Dedifferentiated amniotic fluid mesenchymal stem cell (primary cell): ENCODE data around the gene MTHFR.

Experiments
- DNase-seq: peaks from one replicate; pipeline ENCODE4 v3.0.0-alpha.2; 2016; ENCODE audit errors: extremely low spot score

Gene MTHFR

DNA sequence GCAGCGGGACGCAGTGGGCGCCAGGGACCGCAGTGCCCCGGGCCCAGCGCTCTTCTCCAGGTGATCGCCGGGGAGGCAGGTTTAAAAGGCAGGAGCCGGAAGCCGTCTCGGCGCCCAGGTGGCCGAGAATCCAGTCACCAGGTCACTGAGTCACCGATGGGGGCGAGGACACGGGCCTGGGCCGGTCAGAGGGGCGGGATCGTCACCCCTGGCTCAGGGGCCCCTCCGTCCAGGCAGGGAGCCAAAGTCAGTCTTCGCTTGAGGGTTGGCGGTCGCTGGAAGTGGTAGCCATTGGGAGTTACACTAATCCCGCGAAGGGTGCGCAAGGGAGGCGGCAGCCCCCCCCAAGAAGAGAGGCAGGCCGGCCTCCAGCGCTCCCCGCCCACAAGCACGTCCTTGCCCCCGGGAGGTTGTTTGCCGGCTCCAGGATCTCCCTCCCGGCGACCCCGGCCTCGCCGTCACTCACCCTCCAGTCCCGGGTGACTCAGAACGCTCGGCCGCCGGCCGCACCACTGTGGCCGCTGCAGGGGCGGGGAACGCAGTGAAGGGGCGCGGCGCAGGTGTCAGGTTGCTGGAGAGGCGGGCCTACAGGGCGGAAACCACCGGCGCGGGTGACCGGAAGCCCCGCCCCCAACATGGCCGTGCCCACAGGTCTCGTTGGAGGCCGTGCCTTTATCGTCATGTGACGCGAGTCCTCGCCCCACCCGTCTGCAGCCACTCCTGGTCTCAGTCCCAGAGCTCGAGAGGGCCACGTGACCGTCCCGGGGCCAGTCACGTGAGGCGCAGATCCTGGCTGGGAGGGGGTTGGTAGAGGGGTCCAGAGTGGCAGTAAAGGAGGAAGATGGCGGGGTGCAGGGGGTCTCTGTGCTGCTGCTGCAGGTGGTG is at the start of gene MTHFR, which contains the start of gene CLCN6:
Gene MTHFR (minus strand): TSS at position 543 of the 885 bp plus-strand sequence. CDS start 2,848 bp downstream, outside the sequence.
Gene CLCN6 (plus strand): TSS at position 770 of the 885 bp plus-strand sequence. CDS start 72 bp downstream, at position 842.
- DNase-seq = peak; percentile 99

- DNase-seq = no peak
These were observed 49.7 kb upstream of the MTHFR start for GRCh38 chr1:11855430-11855829.

DNA sequence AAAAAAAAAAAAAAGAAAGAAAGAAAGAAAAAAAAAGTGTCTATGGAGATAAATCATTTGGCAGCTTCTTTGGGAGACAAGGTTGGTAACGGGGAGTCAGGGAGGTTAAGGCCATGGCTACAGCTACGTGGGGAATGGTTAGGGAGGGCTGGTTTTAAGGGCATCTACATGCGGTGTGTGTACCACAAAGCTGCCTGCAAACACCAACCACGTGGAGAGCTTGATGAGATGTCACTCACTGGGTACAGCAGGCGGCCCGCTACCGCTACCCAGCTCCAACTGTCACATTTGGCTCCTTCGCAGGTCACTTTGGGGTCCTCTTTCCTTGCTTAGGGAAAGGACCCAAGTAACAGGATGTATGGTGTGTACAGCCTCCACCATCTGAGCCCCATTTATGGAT is 48.8 kb upstream of the MTHFR start:
- DNase-seq = no peak

DNA sequence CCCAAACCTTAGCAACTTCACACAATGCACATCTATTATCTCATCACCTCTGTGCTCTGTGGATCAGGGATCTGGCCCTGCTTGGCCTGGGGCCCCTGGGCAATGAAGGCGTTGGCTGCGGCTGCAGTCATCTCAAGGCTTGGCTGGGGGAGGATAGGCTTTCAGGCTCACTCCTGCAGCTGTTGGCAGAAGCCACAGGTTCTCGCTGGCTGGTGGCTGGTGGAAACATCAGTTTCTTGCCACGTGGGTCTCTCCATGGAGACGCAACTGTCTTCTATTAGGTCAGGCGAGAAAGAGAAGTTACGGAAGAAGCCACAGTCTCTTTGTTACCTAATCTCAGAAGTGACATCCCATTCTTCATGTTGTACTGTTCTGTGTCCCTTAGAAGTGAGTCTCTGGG is 45.4 kb upstream of the MTHFR start:
- DNase-seq = no peak

GRCh38 chr1:11850156-11850555 is 44.4 kb upstream of the MTHFR start:
- DNase-seq = no peak

DNA sequence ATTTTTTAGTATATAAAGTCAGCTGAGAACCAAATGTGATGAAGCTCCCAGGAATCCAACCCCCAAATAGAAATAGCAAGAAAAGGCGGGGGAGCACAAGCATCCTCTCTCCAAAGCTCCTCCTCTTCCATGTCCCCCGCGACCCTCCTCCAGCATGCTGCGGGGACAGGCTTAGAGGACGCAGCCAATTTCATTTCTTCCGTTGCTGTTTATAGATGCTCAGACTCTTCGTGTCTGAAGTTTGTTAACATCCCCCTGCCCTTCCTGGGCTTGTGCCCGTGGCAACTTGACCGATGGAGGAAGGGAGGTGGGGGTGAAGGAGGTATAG is 42.6 kb upstream of the MTHFR start:
- no peak for DNase-seq

GRCh38 chr1:11847667-11848372 is 42.1 kb upstream of the MTHFR start, which contains the start of gene NPPA:
Gene NPPA (minus strand): TSS chr1:11847783. CDS start chr1:11847684, 99 bp downstream.
- no peak for DNase-seq

GRCh38 chr1:11845641-11846335 is 40.0 kb upstream of the MTHFR start:
- DNase-seq = no peak

GRCh38 chr1:11842154-11843041 is 36.6 kb upstream of the MTHFR start:
- no peak for DNase-seq

DNA sequence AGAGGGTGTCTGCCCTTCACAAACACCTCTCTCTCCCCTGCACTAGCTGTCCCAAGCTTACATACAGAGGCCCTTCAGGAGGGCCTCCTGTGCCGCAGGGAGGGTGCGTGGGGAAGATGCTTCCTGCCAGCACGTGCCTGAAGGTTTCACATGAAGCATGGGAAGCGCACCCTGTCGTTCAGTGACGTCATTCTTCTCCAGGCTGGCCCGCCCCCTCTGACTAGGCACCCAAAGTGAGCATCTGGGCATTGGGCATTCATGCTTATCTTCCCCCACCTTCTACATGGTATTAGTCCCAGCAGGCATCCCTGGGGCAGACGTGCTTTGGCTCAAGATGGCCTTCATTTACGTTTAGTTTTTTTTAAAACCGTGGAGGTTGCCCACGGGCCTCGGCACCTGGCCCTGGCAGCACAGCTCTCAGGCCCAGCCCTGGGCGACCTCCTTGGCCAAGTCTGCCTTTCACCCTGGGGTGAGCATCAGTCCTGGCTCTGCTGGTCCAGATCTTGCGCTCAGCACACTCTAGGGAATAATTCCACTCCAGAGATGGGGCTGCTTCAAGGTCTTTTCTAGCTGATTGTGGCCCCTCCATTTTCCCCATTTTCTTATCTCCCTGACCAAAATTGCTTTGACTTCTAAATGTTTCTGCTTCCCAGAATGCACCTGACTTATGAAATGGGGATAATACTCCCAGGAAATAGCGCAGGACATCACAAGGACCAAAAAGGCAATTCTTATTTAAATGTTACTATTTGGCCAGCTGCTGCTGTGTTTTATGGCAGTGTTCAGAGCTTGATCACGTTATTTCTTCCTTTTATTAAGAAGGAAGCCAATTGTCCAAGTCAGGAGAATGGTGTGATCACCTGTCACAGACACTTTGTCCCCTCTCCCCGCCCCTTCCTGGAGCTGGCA is 35.7 kb upstream of the MTHFR start:
- DNase-seq = no peak

DNA sequence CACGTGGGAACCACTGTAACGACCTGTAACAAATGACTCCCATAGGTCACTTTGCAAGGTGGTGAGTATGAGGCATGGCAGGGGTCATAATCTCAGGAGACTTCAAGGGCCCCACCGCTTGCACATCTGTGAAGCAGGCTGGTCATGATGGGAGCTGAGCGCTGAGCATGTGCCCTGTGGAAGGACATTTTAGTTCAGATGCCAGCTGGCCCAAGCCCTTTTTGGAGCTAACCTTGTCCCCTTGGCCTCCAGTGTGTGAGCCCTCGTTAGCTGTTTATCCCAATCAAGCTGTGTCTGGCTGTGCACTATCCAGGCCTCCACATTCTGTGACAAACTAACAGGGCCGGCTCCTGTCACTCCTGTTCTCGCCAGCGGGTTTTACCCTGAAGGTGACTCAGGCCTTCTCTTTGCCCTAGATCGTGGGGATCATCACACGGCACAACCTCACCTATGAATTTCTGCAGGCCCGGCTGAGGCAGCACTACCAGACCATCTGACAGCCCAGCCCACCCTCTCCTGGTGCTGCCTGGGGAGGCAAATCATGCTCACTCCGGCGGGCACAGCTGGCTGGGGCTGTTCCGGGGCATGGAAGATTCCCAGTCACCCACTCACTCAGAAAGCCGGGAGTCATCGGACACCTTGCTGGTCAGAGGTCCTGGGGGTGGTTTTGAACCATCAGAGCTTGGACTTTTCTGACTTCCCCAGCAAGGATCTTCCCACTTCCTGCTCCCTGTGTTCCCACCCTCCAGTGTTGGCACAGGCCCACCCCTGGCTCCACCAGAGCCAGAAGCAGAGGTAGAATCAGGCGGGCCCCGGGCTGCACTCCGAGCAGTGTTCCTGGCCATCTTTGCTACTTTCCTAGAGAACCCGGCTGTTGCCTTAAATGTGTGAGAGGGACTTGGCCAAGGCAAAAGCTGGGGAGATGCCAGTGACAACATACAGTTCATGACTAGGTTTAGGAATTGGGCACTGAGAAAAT is 34.3 kb upstream of the MTHFR start:
- DNase-seq = no peak

DNA sequence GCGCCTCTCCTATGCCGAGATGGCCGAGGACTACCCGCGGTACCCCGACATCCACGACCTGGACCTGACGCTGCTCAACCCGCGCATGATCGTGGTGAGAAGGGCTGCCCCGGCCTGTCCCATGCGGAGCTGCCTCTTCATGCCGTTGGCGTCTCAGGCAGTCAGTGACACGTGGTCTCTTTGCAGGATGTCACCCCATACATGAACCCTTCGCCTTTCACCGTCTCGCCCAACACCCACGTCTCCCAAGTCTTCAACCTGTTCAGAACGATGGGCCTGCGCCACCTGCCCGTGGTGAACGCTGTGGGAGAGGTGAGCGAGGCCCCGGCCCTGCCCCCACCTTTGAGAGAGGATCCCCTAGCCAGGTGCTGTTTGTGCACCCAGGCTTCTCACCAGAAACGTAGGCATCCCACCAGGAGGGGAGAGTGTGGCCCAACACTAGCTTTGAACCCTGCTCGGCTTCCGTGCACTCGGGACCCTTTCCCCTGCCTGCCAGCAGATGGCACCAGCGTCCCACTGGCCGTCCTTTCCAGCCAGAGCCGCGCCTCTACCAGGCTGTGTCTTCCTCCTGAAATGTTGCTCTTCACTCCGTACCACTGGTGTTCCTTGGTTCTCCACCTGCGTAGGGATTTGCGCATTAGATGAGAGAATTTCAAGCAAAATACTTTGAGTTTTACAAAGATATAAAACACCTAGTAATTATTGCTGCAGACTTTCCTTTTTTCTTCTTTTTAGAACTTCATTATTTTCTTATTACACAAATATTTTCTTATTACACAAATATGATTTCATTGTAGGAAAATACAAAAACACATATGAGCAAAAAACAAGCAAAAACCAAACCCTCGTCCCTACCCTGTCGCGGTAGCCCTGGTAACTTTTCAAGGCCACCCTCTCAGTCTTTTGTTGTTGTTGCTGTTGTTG is 32.8 kb upstream of the MTHFR start:
- peak; percentile 40 for DNase-seq

GRCh38 chr1:11837767-11838348 is 32.1 kb upstream of the MTHFR start:
- no peak for DNase-seq

- no peak for DNase-seq
These were observed 31.4 kb upstream of the MTHFR start for GRCh38 chr1:11836955-11837766.

DNA sequence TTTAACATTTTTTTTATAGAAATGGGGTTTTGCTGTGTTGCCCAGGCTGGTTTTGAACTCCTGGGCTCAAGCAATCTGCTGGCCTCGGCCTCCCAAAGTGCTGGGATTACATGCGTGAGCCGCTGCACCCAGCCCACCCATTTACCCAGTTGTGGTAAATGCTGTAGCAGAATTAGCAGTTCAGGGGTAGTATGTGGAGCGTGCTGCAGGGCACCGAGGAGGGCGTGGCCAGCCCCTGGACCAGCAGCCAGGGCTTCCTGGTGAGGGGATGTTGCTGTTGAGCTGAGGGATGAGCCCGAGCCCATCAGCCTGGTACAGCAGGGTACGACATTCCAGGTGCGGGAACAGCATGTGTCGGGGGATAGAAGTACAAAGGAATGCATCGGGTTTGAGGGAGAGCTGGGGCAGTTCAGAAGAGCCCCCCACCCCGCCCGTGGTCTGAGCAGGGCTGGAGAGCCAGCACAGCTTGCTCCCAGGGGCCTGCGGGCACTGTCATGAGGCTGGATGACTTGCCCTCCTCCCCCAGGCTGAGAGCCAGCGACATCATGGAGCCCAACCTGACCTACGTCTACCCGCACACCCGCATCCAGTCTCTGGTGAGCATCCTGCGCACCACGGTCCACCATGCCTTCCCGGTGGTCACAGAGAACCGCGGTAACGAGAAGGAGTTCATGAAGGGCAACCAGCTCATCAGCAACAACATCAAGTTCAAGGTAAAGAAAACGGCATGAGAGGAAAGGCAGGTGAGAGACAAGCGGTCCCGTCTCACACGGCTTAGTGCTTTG is 29.9 kb upstream of the MTHFR start:
- no peak for DNase-seq

DNA sequence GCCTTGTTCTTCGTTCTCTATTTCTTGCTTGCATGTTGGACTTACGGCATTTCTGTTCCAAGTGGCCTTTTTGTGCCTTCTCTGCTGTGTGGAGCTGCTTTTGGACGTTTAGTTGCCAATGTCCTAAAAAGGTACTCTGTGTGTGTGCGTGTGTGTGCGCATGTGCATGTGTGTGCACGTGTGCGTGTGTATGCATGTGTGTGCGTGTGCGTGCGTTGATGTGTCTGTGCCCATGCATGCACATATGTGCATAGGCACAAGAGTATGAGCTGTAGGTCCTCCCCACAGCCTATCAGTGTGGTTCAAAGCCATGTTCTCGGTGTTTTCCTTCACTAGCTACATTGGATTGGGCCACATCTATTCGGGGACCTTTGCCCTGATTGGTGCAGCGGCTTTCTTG is 28.1 kb upstream of the MTHFR start:
- no peak for DNase-seq
